ENCODE measurements around the gene OR4K17. TPM values are rescaled to one million over a fixed set of nuclear protein-coding genes. Genes with fewer than 3 reads are reported as not detected.

OR4K17 gene
- not detected in 2 replicates for total RNA-seq

GRCh38 chr14:20110438-20110837 lies at the start of gene OR4K17:
Gene OR4K17 (plus strand): TSS chr14:20110739. CDS start chr14:20117500, 6,761 bp downstream.

GRCh38 chr14:20138520-20138919 lies 28.0 kb downstream of the OR4K17 start, which contains the start of gene OR4N5:
Gene OR4N5 (plus strand): TSS chr14:20138820. CDS start chr14:20143736, 4,916 bp downstream.

Small RNAs within 50 kb of the gene (small RNA-seq; reads per million reads assigned to genes)
- gene RNA5SP380 (ENCODE audit: low replicate concordance) = not detected

Other genes with a start within 250 kb of the OR4K17 start
- not detected in 2 replicates for gene OR4K2, start 235.6 kb upstream of the OR4K17 start, total RNA-seq
- not detected in 2 replicates for gene OR4K5, start 190.1 kb upstream of the OR4K17 start, total RNA-seq
- not detected in 2 replicates for gene OR4K1, start 179.8 kb upstream of the OR4K17 start, total RNA-seq
- not detected in 2 replicates for gene OR4K15, start 135.1 kb upstream of the OR4K17 start, total RNA-seq
- not detected in 2 replicates for gene OR4Q2, start 108.6 kb upstream of the OR4K17 start, total RNA-seq
- not detected in 2 replicates for gene OR4K14, start 91.4 kb upstream of the OR4K17 start, total RNA-seq
- gene OR4K13, start 74.7 kb upstream of the OR4K17 start, total RNA-seq = not detected in 2 replicates
- gene OR4L1, start 50.7 kb upstream of the OR4K17 start, total RNA-seq = not detected in 2 replicates
- gene OR4N5, start 28.1 kb downstream of the OR4K17 start, total RNA-seq = not detected in 2 replicates
- not detected in 2 replicates for gene OR11G2, start 80.2 kb downstream of the OR4K17 start, total RNA-seq
- not detected in 2 replicates for gene OR11H6, start 113.0 kb downstream of the OR4K17 start, total RNA-seq
- not detected in 2 replicates for gene OR11H7, start 118.2 kb downstream of the OR4K17 start, total RNA-seq
- gene OR11H4, start 128.5 kb downstream of the OR4K17 start, total RNA-seq = not detected in 2 replicates
- gene TTC5, start 195.2 kb downstream of the OR4K17 start, total RNA-seq = 19.7 and 21.0 TPM in 2 replicates
- 36.2 and 44.9 TPM in 2 replicates for gene CCNB1IP1, start 222.5 kb downstream of the OR4K17 start, total RNA-seq
- 10.1 and 18.9 TPM in 2 replicates for gene PARP2, start 232.9 kb downstream of the OR4K17 start, total RNA-seq